Brain pericyte (primary cell): ENCODE measurements around the gene MAST2.
"Not testable (repeated sequence)": the region's sequence is repeated elsewhere in the genome, so short reads cannot be mapped to it uniquely, and the experiment has no call there.

Source experiments
- DNase-seq: peaks from one replicate; pipeline ENCODE4 v3.0.0-alpha.2; 2012; ENCODE audit warnings: low read depth, low spot score

The MAST2 gene

DNA sequence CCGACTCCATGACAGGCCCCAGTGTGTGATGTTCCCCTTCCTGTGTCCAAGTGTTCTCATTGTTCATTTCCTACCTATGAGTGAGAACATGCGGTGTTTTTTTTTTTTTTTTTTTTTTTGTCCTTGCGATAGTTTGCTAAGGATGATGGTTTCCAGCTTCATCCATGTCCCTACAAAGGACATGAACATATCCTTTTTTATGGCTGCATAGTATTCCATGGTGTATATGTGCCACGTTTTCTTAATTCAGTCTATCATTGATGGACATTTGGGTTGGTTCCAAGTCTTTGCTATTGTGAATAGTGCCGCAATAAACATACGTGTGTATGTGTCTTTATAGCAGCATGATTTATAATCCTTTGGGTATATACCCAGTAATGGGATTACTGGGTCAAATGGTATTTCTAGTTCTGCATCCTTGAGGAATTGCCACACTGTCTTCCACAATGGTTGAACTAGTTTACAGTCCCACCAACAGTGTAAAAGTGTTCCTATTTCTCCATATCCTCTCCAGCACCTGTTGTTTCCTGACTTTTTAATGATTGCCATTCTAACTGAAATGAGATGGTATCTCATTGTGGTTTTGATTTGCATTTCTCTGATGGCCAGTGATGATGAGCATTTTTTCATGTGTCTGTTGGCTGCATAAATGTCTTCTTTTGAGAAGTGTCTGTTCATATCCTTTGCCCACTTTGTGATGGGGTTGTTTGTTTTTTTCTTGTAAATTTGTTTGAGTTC is 54.5 kb downstream of the MAST2 start:
- not testable (repeated sequence) for DNase-seq

DNA sequence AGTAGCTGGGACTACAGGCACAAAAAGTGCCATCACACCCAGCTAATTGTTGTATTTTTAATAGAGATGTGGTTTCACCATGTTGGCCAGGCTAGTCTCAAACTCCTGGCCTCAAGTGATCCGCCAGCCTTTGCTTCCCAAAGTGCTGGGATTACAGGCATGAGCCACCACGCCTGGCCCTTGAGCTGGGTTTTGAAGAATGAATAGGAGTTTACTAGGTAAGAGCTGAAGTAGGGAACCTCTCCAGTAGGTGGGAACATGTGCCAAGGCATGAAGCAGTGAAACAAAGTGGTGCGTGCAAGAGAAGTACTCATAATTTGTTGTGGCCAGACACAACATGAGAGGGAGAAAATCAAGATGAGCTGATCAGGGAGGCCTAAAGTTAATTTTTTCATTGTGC is 55.8 kb downstream of the MAST2 start:
- DNase-seq = no peak

DNA sequence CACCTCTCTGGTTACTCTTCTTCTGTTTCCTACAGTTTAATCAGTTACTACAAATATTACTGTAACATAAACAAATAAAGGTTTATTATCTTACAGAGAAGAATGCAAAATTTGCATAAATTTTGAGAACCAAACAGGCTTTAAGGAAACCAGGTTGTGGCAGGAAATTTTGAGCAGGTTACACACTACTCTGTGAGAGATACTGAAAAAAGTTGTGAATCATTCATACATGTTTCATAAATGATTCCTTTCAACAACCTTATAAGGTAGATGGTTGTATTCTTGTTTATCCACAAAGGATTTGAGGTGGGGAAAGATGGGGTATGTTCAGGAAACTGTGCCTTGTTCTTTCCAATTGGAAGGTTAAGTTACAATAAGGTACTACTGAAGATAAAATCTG is 58.6 kb downstream of the MAST2 start:
- DNase-seq = no peak

DNA sequence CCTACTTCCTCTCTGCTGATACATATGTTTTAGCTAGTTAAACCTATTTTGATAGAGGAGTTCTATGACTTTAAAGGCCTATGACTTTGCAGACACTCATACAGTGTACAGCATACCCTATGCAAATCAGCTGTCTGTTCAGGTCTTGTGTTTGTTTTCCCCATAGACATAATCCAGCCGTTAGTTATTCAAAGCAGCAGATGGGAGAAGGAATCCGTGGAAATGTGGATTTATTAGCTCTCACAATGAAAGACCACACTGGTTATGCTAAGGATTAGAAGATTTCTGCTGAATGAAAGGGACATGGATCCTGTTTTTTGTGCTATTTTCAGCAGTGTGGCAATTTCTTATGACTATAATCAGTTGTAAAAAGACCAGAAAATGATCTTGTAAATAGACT is 59.8 kb downstream of the MAST2 start:
- no peak for DNase-seq

DNA sequence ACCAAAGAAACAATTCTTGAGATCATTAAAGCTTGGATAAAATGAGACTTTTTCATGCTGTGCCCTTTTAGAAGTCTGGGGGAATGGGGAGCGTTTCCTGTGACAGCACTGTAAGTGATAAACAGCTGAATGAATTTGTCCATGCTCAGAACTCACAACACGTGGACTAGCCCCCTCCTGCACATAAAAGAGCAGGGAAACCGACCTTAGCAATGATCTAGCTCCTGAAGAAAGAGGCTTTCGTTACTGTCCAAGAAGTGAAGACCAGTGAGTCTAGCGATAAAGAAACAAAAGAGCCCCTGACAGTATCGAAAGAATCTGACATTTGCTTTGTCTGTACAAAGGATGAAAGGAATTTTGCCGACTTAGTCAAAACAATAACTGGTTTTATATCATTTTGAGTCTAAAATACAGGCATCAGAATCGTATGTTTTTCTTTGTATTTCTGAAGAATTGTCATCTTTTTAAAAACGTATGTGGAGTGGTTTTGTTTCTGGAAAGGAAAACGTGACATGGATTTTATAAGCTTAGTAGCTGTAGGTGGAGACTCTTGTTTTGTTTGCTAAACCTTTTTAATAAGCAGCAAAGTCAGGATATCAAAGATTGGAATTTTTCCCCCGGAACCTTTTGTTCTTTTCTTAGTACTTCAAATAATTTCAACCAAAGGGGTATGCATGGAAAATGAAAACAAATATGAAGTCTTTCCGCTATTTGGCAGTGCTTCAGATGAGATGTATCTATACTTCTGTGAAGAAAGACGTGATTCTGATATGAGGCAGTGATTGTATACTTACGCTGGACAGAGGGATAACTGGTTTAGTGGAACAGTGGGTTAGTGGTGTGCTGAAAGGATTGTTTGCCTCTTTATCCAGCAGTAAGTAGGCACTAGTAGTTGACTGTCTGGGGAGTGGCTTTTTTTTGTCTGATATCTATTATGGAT is 61.0 kb downstream of the MAST2 start:
- no peak for DNase-seq

DNA sequence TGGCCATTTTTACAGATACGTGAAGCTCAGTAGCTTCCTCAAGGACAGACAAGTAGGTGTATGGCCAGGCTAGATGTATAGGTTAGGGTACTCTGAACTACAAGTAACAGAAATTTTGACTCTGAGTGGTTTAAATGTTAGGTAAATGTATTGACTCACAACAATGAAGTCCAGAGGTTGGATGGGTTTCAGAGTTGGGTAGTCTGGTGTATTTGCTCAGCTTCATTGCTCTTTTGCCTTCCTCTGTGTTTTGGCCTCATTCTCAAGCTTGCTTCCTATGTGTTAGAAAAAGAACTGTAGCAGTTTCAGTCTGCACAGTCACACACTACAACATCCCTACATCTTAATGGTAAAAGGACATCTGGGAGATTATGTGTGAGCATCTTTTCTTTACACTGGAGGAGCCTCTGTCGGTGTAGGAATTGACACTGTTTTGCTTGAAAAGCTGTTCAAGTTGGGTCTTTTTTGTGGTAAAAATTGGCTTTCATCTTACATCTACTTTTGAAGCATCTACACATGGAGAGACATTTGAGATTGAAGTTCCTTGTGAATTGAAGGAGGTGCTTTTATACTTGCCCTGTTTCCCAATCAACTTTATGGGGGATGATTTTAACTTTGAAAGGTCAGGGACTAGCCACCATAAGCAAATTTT is 64.4 kb downstream of the MAST2 start:
- no peak for DNase-seq

DNA sequence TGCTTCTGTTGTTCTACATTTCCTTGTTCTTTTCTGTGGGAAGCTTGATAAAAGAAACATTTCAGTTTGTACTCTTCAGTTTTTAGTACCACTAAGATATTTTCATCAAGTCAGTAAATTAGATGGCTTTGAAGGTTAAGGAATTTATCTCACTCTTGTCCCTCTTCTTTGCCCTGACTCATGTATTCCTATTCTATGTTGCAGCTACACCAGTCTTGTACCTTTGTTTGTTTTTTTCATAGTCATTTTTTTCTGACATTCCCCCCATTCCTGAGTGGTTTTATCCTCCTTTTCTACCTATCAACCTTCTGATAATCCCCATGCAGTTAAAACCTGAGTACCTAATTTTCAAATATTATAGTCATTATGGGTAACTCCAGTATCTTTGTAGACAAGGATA is 65.4 kb downstream of the MAST2 start:
- DNase-seq = no peak

DNA sequence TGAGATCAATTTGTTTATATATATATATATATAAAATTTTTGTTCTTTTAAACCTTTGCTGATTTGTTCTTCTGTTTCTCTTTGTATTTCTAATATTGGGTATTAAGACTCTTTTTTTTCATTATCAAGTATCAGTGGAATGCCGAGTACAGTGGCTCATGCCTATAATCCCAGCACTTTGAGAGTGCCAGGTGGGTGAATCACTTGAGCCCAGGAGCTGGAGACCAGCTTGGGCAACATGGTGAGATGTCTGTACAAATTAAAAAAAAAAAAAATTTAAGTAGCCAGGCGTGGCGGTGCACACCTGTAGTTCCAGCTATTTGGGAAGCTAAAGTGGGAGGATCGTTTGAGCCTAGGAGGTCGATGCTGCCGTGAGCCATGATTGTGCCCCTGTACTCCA is 67.1 kb downstream of the MAST2 start:
- no peak for DNase-seq

DNA sequence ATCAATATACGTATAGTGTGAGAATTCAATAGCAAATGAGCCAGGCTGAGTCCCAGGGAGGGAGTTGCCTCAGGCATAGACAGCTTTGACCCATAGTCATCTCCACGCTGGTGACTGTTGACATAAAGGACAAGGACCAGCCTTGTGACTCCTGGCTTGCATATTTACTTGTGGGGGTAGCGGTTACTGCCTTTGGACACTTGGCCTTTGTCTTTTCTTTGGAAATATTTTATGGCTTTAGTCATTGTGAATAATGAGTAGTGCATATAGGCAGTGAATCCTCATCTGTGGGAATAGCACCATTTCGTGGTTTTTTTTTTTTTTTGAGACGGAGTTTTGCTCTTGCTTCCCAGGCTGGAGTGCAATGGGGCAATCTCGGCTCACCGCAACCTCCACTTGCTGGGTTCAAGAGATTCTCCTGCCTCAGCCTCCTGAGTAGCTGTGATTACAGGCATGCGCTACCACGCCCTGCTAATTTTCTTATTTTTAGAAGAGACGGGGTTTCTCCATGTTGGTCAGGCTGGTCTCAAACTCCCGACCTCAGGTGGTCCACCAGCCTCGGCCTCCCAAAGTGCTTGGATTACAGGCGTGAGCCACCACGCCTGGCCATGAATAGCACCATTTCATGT is 68.9 kb downstream of the MAST2 start:
- not testable (repeated sequence) for DNase-seq

DNA sequence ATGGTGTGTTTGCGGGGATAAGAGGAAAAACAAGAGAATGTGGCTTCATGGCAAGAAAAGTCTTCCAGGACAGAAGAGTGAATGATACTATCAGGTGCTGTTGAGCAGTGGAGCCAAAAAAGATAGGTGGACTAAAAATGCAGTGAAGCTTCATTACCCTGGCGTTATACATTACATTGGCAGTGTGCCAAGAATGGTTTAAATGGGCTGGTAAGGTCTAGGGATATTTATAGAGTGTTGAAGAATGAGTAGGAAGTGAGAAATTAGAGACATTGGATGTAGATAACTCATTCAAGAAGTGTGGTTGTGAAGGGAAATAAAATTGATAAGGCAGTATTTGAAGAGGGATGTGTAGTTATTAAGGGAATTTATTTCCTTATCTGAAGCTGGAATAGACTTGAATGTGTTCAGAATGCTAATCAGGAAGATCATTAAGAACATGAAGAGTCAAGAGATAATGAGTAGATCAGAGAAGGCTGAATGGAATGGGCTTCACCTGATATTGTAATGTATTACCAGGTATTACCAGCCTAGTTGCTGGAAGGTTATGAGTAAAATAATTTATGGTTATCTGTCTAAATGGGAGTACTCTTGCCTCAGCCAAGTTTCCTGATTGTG is 72.7 kb downstream of the MAST2 start:
- no peak for DNase-seq

DNA sequence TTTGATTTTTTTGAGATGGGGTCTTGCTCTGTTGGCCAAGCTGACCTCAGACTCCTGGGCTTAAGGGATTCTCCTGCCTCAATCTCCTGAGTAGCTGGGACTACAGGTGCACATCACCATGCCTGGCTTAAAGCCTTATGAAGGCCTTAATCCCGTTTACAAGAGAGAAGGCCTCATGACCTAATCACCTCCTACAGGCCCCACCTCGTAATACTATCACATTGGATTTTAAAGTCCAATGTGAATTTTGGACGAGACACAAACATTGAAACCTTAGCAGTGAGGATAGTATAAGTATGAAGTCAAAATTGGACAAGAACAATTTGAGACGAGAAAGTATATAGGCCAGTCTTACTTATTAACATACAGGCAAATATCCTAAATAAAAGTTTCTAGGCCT is 73.9 kb downstream of the MAST2 start:
- DNase-seq = no peak

DNA sequence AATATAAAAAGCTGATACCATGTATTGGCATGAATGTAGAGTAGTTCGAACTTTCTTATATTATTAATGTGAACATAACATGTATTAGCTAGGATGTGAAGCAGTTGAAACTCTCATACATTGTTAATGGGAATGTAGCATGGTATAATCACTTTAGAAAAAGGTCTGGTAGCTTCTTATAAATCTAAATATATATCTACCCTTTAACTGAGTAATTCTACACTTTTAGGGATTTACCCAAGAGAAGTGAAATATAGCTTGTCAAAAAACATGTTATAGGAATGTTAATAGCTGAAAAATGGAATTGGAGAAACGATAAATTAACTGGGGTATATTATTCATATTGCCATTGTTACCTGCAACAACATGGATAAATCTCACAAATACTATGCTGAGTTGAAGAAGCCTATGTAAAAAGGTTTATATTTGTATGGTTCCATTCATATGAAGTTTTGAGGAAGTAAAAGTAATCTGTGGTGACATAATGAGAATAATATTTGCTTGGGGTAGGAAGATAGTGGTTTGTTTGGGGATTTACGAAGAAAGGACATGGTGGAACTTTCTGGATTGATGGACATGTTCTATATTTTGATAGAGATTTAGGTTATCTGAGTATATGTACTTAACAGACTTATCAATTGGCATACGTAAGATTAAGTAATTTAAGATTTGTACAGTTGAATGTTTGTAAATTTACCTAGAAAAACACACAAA is 76.6 kb downstream of the MAST2 start:
- DNase-seq = no peak

DNA sequence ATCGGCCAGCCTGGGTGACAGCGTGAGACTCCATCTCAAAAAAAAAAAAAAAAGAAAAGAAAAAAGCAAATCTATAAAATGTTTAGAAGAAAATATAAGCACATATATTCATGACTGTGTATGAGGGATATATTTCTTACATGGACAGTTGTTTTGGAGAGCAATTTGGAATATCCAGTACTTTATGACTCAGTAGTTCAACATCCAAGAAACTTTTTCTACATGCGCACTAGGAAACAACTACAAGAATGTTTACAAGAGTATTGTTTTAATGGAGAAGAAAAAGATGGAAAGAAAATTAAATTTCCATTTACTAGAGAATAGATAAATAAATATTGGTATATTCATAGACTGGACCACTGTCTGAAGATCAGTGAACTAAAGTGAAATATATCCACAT is 77.5 kb downstream of the MAST2 start:
- DNase-seq = no peak

DNA sequence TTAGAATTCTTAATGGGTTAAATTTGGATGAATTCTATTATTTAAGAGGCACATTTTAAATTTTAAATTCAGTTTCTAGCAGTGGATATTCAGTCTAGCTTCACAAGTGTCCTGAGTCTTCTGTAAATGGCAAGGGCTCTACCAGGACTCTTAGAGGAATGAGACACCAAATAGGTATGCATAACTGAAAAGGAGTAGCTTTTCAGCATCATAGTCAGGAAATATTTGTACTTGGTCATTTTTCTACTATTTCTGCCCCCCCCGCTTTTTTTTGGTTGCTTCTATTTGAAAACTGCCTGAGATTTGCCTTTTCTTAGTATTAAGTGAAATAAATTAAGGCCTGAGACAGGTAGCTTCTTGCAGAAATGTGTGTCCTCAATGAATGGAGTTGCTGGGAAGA is 80.2 kb downstream of the MAST2 start:
- no peak for DNase-seq

DNA sequence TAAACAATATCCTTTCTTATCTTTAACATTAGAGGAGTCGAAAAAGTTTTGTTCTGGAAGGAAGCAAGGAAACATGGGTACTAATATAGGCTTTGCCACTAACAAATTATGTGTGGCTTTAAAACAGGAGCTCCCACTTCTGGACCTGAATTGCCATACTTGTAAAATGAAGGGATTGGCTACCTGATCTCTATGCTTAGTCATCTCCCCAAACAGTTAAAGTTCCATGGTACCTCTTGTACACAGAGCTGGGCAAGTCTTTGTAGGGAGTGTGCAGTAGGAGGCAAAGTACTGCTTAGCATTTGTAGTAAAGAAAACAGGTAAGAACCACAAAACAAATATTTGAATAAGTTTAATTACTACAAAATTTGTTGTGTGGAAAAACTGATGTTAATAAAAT is 81.3 kb downstream of the MAST2 start:
- no peak for DNase-seq

DNA sequence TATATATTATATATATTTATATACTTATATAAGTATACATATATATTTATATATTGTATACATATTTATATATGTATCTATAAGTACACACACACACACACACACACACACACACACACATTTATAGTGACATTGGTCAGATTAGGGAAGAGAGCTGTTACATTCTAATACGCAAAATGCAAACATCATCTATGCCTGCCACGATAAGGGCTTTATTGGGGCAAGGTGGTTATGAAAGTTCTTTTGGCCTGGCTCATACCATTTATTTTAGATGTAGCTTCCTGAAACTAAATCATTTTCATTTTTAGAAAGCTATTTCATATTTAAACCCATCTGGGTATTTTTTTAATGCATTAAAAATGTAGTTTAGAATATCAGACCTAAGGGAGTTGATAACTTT is 82.8 kb downstream of the MAST2 start:
- DNase-seq = no peak

DNA sequence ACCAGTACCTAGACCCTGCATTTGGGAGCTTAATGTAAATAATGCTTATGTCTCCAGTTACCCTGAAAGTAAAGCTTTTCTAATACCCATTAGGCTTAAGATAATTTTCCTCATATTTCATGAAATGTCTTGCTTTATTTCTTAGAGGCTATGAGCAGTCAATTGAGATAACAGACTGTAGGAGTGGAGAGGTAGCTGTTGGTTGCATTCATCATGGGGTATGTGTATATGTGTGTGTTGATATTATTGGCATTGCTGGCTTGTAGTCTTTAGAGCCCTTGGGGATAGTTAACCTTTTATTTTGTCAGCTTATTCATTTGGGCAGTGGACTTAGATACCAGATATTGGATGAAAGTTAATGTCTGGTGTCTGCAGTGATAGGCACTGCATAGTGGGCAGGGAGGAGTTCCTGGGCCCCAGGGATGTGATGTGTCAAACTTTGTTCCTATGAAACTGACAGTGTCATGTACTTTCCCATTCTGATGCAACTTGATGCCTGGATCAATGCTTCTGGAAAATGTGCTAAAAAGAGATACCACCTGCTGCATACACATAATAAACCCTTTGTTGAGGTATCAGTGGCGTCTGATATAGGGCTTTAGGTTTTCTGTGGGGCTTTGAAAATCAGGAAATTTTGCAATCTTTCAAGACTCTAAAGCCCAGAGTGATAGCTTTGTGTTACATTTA is 83.9 kb downstream of the MAST2 start:
- no peak for DNase-seq

DNA sequence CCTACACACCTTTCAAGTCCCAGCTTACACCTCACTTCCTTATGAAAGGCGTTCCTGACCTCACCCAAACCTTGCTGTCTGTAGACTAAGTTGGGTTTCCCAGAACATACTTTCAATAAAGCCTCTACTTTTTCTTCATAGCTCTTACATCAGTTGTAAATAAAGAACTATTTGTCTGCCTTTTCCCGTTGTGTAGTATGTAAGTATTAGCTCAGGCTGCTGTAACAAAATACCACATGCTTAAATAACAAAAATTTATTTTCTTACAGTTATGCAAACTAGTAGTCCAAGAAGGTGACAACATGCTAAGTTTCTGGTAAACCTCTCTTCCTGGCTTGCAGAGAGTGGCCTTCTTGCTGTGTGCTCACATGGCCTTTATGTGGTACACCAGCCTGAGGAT is 86.7 kb downstream of the MAST2 start:
- no peak for DNase-seq

DNA sequence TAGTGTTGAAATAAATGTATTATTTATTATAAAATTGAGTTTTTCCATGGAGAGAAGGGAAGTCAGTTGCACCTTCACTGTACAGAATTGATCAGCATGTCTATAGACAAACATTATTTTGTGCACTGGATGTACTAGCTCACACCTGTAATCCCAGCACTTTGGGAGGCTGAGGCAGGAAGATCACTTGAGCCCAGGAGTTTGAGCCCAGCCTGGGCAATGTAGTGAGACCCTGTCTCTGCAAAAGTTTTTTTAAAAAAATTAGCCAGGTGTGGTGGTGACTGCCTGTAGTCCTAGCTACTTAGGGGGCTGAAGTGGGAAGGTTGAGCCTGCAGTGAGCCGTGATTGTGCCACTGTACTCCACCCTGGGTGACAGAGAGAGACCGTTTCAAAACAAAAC is 87.7 kb downstream of the MAST2 start:
- DNase-seq = no peak

DNA sequence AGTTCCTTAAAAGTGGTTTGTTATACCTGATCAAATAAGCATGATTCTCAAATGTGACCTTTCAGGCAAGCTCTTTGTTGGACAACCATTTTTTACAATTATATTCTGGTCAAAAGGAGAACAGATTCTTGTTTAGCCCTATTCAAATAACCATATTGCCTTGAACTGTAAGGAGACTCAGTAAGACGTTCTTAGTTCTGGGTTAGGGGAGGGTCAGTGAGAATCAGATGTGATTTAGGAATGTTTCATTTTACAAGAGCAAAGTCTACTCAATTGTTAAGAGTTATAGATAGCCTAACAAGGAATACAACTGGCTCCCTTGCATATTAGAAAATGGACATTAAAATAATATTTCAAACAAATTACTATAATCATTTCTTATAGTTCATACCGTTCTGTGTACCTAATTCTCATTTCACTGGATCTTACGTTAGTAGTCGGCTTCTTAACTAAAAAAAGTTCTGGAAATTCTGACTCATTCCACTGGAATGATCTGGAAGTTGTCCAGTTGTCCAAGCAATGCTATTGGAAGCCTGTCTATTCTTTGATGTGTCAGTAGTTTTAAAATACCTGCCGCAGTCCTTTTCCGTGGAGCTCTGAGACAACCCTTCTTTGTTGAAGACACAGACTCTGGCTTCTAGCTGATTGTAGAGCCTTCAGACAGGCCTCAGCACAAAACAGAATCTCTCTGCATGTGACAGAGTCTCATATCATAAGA is 88.8 kb downstream of the MAST2 start:
- DNase-seq = peak; percentile 25
